ENCODE results near the gene RRP1B.

The RRP1B gene

DNA sequence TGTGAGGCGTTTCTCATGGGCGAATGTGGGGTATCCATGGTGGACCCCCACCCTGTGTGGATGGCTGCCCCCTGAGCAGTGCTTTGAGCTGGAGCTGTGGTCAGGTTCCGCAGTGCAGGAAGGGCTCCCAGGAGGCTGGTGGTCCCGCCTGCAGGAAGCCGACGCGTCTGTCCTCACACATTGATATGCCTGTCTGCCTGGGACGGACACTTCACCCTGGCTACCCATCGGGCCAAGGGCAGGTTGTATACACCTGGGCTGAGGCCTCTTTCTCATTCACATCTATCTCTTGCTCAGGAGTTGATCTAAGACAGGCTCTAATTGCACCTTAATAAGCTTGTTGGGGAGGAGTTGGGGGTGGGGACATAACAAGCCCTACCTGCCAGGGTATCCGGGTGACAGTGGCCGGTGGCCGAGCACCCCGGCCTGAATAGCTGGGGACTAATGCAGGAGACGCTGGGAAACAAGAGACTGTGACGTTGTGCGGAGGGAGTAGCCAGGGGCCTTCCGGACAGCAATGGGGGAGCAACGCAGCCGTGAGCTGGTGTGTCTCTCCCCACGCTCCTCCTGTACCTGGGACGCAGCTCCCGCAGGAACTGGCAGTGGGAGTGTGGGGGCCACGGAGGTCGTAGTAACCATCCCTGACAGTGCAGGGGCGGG is 81.3 kb downstream of the RRP1B start:
- ATAC-seq, result no peak
- DNase-seq, result no peak

DNA sequence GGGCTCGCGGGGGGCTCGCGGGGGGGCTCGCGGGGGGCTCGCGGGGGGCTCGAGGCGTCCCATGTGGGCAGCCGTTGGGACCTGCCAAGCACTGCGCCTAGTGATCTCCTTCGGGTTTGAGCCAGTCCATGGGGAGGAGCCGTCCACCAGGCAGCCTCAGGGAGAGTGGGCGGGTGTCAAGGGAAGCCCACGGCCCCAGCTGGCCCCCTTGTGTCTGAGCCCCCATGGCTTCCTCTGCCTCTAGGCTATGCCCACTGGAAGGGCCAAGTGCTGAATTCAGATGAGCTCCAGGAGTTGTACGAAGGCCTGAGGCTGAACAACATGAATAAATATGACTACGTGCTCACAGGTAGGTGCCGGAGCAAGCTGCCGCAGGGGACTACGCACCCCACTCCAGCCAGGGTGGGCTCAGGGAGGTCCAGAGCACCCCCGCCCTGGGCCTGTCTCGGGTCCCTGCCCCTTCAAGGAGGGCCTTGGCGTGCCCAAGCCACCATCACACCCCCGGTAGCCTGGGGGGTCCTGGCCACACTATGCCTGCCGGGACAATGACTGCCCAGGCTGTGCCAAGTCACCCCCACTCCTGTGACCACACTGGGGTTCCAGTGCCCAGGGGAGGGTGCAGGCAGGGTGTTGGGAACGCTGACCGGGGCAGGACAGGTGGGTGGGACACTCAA is 82.2 kb downstream of the RRP1B start:
- DNase-seq, result no peak
- ATAC-seq, result no peak

DNA sequence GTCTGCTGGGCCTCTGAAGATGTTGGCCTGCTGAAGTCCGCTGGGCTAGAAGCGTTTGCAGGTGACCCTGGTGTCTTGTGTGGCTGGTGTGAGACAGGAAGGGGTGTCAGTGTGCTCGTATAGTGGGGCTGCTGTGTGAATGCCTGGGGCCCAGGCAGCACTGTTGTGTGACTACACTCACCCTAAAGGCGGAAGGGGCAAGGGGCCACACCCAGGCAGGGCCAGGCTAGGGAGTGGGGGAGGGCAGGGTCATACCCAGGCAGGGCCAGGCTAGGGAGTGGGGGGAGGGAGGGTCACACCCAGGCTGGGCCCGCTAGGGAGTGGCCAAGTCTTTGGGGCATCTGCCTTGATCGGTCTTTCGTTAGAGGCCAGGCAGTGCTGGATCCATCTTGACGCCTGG is 84.6 kb downstream of the RRP1B start:
- ATAC-seq (no peak), DNase-seq (no peak)

DNA sequence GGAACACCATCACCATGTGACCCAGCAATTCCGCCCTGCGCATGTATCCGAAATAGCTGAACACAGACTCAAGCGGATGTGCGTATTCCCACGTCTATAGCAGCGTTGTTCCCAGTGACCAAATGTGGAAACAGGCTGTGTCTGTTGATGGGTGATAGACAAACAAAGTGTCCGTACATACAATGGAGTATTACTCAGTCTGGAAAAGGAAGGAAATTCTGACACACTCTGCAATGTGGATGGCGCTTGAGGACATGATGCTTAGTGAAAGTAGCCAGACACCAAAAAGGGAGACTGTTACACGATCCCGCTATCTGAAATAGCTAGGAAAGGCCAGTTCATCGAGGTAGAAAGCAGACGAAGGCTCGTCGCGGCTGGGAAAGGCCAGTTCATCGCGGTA is 85.4 kb downstream of the RRP1B start:
- no peak for ATAC-seq
- DNase-seq, result no peak

Measured in stimulated activated naive CD8-positive, alpha-beta T cell treated with anti-CD3 and anti-CD28 coated beads, Interleukin-15, Interleukin-2, amounts not matched to agents 100 U/mL and 50 U/mL, for 24 hours (primary cell).